ENCODE data around the gene CLEC12A. TPM values are rescaled to one million over a fixed set of nuclear protein-coding genes. Genes with fewer than 3 reads are reported as not detected.

Gene CLEC12A
- polyA plus RNA-seq, 2 of the 4 experiments (the other 2 are of a cell fraction): not detected

GRCh38 chr12:10027311-10027710, 56.1 kb downstream of the CLEC12A start:
- Histone ChIP-seq H3K27ac (no peak overlapping the region), H3K9me3 (no peaks in the 10 kb centered on the region), H3K4me3 (no peak overlapping the region), H3K4me1 (peaks cover 13% of the 10 kb centered on the region; the same call in 2 of the 3 replicates), H3K4me2 (peak overlapping the region; percentile 19; the same call in 2 of the 3 replicates)
- DNase-seq (ENCODE audit: low read depth in 1 of 2, low spot score in 1 of 2) (no peak), ATAC-seq (no peak), FAIRE-seq (no peak)
- WGBS (ENCODE audit: missing lambda C conversion rate): 66% methylated on average over 3 of the region's 3 CpGs
- POLR2A ChIA-PET: no interaction called here
- CTCF ChIA-PET: interaction anchor here (0.5 kb wide), 1 partner anchor 402 kb away, joined by 3 read pairs; no protein-coding TSS in a partner anchor
- TF ChIP-seq BHLHE40 (IDR thresholded peaks at IDR 0.05; ENCODE audit: low read depth, low read length): no peak
- no peak for TF ChIP-seq EHMT2 (IDR thresholded peaks at IDR 0.05; ENCODE audit: low read depth)

GRCh38 chr12:10027721-10028120, 56.5 kb downstream of the CLEC12A start:
- H3K9me3 ChIP-seq: no peaks in the 10 kb centered on the region
- CTCF ChIA-PET: interaction anchor here (0.5 kb wide), 1 partner anchor 402 kb away, joined by 3 read pairs; no protein-coding TSS in a partner anchor
- H3K4me2 ChIP-seq: peak overlapping the region; percentile 19
- no peak overlapping the region for H3K27ac ChIP-seq
- H3K4me3 ChIP-seq: no peak overlapping the region
- peaks cover 13% of the 10 kb centered on the region; the same call in 2 of the 3 replicates for H3K4me1 ChIP-seq
- FAIRE-seq (no peak), ATAC-seq (peak; percentile 47 to 79; a peak in 4 of 6 replicates), DNase-seq (ENCODE audit: low read depth in 1 of 2, low spot score in 1 of 2) (peak in 1 of 2 experiments; percentile 38)
- TF ChIP-seq POLR2AphosphoS2 (conservative IDR thresholded peaks at IDR 0.05; ENCODE audit: low read length) (no peak), HMGXB4 (CRISPR knock-in tag; IDR thresholded peaks at IDR 0.05; ENCODE audit: borderline replicate concordance) (no peak), PHF8 (IDR thresholded peaks at IDR 0.05; ENCODE audit: borderline replicate concordance, low read depth) (no peak), RARB (CRISPR knock-in tag; IDR thresholded peaks at IDR 0.05) (no peak), USF2 (IDR thresholded peaks at IDR 0.05) (no peak), NPAS2 (CRISPR knock-in tag; IDR thresholded peaks at IDR 0.05; ENCODE audit: borderline replicate concordance) (no peak), EP300 (IDR thresholded peaks at IDR 0.05) (no peak), NFE2L2 (conservative IDR thresholded peaks at IDR 0.05; ENCODE audit: low read length) (no peak), JUN (IDR thresholded peaks at IDR 0.05) (no peak), MAZ (IDR thresholded peaks at IDR 0.05; ENCODE audit: borderline replicate concordance, low read depth, low read length) (no peak), BHLHE40 (IDR thresholded peaks at IDR 0.05; ENCODE audit: low read depth, low read length) (no peak), RFX5 (IDR thresholded peaks at IDR 0.05) (no peak), ATOH8 (CRISPR knock-in tag; IDR thresholded peaks at IDR 0.05; ENCODE audit: low read depth) (no peak), JUNB (IDR thresholded peaks at IDR 0.05) (no peak), NR3C1 (IDR thresholded peaks at IDR 0.05) (no peak), MAX (IDR thresholded peaks at IDR 0.05) (no peak), RAD21 (conservative IDR thresholded peaks at IDR 0.05 in 1 of 2, IDR thresholded peaks at IDR 0.05 in 1 of 2) (no peak), ESRRA (IDR thresholded peaks at IDR 0.05; ENCODE audit: borderline replicate concordance, low read length) (no peak)
- POLR2A ChIA-PET: no interaction called here
- 41% methylated on average over 4 of the region's 4 CpGs for WGBS (ENCODE audit: missing lambda C conversion rate)

- CTCF ChIA-PET: interaction anchor here (1.5 kb wide), 1 partner anchor 110 kb away, joined by 5 read pairs; no protein-coding TSS in a partner anchor
- TF ChIP-seq MYC (IDR thresholded peaks at IDR 0.05; ENCODE audit: borderline replicate concordance, low read length) (no peak), ATOH8 (CRISPR knock-in tag; IDR thresholded peaks at IDR 0.05; ENCODE audit: low read depth) (no peak), KDM5A (IDR thresholded peaks at IDR 0.05) (no peak), HDAC2 (IDR thresholded peaks at IDR 0.05) (no peak), CHD4 (IDR thresholded peaks at IDR 0.05; ENCODE audit: borderline replicate concordance) (no peak)
These were observed 59.2 kb downstream of the CLEC12A start, which contains the start of gene CLEC9A for GRCh38 chr12:10030446-10030845. CLEC9A (plus strand) TSS chr12:10030682; CDS start chr12:10052688, 22,006 bp downstream.

More at GRCh38 chr12:10030446-10030845, 59.2 kb downstream of the CLEC12A start, which contains the start of gene CLEC9A:
- no peak within 1 kb of the TSS for H3K4me3 ChIP-seq
- peak within 1 kb of the TSS; percentile 36 for H3K4me2 ChIP-seq
- peaks cover 13% of the 10 kb centered on the region; the same call in 2 of the 3 replicates for H3K4me1 ChIP-seq
- FAIRE-seq: no peak
- no peak for ATAC-seq
- peak within 1 kb of the TSS; percentile 1 to 42; a peak in 4 of 6 replicates for H3K27ac ChIP-seq
- DNase-seq (ENCODE audit: low read depth in 1 of 2, low spot score in 1 of 2): no peak
- no peaks in the 10 kb centered on the region for H3K9me3 ChIP-seq
- 93% methylated on average over 14 of the region's 14 CpGs for WGBS (ENCODE audit: missing lambda C conversion rate)
- POLR2A ChIA-PET: no interaction called here
